HK-2 (cell line): ENCODE results near the gene AIF1L.
"Not testable (repeated sequence)": the region's sequence is repeated elsewhere in the genome, so short reads cannot be mapped to it uniquely, and the experiment has no call there.

ENCODE experiments used
- DNase-seq: peaks from one replicate; pipeline ENCODE4 v3.0.0-alpha.2; 2018; ENCODE audit not compliant: unreplicated experiment

The AIF1L gene

DNA sequence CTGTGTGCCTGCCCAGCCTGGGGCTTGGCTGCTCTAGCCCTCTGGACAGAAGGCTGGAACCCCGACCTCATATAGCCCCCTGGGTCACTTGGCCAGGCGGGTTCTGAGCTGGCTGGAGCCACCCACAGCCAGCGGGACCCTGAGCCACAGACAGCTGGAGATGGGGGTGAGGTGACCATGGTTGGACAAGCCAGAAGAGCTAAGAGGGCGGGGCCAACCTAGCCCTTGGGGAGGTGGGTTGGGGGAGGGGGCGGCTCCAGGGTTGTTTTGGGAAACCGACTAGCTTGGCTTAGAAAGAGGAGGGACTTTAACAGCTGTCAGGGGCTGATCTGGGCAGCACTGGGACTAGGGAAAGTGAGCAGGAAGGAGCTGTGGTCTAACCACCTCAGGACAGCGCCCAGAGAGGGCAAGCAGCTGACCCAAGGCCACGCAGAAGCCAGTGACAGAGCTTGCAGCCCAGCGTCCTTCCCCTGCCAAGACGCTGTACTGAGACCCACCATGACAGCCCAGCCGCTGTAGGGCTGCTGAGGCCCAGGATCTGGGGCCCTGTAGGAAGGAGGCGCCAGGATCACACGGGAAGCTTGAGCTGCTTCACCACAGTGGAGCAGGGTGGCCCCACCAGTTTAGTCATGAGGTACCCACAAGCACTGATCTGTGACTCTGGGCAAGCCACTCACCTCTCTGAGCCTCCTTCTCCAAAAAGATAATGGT lies 2.2 kb downstream of the AIF1L start:
- peak; percentile 68 for DNase-seq

DNA sequence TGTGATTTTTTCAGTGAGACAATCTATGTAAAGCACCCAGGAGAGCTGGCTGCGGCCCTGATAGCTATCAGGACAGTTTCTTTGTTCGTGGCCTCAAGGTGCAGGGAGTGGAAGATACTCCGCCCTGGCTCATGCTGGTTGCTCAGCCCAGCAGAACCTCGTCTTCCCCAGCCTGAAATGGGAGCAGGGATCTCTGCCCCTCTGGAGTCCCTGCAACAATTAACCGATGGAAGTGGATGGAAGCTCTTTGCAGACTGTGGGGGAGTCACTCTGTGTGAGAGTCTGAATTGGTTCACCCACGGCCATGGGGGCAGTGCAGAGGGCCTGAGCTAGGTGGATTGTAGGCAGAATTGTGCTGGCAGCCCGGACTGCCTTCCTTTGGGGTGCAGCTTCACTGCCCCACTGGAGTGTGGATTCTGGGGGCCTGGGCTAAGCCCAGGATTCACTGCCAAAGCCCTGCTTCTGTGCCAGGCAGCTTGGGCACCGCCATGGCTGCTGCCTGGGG lies 2.8 kb downstream of the AIF1L start:
- DNase-seq = no peak

DNA sequence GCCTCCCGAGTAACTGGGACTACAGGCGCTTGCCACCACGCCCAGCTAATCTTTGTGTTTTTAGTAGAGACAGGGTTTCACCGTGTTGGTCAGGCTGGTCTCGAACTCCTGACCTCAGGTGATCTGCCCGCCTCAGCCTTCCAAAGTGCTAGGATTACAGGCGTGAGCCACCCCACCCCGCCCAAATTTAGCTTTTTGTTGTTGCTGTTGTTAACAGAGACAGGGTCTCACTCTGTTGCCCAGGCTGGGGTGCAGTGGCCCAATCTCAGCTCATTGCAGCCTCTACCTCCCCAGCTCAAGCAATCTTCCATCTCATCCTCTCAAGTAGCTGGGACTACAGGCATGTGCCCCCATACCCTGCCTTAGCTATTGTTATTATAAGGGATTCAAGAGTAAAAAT lies 3.5 kb downstream of the AIF1L start:
- DNase-seq = not testable (repeated sequence)

DNA sequence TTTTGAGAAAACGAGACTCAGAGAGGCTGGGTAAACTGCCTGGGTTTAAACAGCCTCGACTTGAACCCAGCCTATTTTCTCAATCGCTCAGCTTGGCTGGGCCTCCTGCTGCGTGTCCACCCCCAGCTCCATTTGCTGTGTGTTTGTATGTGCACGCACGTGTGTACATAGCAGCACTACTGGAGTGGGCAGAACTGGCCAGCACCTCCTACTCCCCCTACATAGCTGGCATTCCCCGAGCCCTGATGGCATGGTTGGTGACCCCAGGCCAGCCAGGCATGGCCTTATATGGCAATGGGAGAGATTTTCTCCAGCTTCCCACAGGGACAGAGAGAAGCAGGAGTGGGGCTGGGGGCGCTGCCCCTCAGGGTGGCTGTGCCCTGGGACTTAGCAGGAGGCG lies 4.1 kb downstream of the AIF1L start:
- peak; percentile 51 for DNase-seq

DNA sequence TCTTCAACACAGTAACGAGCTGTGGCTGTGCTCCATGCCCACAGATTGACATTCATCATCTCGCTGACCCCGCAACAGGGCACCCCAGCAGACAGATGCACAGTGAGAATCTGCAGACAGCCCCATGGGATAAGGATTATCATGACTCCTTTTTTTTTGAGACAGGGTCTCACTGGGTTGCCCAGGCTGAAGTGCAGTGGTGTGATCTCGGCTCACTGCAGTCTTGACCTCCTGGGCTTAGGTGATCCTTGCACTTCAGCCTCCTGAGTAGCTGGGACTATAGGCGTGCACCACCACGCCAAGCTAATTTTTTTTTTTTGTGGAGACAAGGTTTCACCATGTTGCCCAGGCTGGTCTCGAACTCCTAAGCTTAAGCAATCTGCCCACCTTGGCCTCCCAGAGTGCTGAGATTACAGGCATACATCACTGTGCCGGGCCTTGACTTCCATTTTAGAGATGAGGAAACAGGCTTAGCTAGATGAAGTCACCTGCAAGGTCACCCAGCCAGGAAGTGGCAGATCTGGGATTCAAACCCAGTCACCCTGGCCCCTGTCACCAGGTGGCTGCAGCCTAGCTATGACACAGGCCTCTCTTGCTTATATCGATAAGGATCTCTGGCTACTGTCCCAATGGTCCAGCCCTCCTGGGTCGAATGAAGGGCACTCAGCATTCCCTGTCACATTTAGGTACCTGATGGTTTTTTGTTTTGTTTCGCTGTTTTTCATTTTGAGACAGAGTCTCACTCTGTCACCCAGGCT lies 5.1 kb downstream of the AIF1L start:
- DNase-seq = no peak

DNA sequence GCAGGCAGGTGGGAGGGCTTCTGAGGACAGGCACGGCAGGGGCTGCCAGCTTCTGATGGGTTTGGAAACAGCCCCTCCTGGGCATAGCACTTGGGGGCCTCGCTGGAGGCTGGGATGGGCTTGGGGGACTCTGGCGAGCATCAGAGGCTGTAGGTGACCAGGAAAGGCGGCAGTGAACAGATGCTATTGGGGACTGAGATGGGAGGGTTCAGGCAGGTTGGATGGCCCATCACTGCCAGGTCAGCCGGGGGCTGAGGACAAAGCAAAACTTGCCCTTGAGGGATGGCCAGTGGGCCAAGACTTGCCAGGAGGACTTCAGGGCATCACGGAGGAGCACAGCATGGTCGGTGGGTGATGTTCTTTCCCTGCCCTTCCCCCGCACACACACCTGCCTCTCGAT lies 6.7 kb downstream of the AIF1L start:
- DNase-seq = no peak

DNA sequence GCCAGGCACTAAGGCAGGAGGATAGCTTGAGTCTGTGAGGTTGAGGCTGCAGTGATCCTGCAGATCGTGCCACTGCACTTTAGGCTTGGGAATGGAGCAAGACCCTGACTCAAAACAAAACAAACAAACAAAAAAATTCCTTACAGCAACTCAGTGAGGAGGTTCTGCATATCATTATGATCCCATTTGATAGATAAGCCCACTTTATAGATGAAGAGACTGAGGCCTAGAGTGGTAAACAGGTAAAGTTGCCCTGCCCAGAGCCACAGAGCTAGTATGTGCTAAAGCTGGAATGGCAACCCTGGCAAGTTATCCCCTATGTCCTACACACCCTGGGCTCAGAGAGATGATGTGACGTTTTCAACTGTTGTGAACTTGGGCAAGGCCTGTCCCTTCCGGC lies 7.2 kb downstream of the AIF1L start:
- no peak for DNase-seq

DNA sequence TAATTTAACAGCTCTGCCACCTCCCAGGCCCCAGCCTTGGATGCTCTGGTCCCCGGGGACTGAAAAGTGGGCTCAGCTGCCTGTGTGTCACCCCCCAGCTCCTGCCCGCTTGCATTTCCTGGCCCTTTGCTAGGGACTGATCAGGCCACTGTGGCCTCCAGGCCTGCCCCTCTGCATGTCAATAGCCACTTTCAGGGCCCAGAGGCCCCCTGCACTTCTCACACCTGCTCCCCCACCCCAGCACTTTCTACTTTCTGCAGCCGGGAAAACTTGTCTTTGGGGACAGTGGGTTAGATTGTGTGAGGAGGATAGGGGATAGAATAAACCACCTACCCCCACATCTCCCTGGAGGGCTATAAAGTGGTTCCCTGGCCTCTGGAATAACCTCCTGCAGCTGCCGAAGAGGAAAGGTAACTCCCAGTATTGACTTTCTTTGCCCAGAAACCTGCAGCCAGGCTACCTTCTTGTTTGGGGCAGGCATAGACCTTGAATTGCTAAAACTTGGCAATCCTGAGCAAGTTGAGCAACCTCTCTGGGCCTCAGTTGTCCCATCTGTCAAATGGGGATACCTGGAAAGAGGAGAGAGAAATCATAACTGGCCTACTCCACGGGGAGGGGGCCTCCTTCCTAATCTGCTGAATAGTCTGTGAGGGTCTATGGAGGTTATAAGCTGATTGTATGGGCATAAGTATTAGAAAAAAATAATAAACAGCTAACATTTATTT lies 7.8 kb downstream of the AIF1L start:
- no peak for DNase-seq

DNA sequence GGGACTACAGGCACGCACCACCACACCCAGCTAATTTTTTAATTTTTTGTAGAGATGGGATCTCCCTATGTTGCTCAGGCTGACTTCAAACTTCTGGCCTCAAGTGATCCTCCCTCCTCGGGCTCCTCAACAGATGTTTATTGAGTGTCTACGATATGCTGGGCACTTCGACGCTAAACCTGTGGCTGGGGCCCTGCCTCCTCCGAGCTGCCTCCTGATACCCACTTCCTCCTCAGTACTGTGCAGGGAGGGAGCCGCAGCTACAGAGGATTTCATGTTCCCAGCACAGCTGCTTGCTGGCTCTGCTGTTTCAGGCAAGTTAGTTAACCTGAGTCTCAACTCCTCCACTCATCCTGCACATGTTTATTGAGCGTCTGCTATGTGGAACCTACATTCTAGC lies 9.6 kb downstream of the AIF1L start:
- no peak for DNase-seq

DNA sequence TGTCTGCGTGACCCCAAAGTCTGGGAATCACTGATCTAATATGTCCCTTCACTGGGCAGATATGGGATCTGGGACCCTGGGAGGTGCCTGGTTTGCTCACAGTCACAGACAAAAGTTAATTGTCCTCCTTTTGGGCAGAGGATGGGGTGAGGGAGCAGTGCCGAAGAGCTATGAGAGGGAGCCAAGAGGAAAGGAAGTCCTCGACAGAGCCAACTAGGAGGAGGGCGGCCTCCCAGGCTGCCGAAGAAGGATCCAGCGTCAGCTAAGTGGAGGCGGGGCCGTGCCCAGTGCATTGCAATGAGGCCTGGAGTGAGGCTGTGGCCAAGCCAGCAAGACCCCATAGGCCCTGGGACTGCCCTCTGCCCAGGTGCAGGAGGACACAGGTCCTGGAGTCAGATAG lies 11.4 kb downstream of the AIF1L start:
- DNase-seq = no peak

DNA sequence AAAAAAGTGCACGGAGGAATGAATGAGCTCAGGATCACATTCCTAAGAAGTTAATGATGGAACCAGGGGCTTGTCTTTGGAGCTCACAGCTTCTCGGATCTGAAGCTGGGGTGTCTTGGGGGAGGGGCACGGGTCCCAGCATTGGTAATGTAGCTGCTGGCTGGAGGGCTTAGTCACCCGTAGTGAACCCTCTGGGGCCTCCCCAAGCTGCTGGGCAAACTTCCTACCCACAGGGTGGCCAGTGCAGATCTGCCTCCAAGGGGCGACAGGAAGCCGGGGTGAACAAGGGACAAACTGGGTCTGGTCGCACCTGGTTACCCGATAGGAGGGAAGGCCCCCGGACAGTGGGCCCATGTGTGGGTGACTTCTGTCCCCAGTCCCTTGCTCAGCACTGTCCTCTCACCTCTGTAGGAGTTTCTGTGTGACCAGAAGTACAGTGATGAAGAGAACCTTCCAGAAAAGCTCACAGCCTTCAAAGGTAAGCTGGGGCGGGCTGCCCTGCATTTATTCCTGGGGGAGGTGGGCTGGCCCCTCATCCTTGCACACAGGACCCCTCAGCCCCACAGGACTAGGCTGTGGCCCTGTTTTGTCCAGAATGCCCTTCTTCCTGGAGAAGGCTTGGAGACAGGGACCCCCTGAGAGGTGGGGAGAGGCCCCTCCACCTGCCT lies 15.0 kb downstream of the AIF1L start:
- peak; percentile 96 for DNase-seq

DNA sequence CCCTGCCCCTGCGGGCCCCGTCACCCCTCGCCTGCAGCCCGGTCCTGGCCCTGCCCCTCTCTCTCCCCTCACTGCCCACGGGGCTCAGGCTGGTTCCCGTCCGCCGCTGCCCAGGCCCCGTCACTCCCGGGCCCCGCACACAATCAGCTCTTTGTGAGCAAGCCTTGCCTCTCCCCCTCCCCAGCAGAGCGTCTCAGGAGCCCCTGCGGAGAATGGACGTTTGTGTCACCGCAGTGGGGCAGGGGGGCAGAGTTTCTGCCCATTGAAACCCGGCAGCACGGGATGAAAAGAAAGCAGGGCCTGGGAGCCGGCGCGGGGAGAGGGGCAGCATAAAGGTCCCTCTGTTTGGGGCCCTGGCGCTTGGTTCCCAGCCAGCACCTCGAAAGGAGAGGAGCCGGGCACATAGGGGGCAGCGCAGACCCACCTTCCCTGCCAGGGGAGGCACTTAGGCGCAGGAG lies 15.6 kb downstream of the AIF1L start:
- no peak for DNase-seq

DNA sequence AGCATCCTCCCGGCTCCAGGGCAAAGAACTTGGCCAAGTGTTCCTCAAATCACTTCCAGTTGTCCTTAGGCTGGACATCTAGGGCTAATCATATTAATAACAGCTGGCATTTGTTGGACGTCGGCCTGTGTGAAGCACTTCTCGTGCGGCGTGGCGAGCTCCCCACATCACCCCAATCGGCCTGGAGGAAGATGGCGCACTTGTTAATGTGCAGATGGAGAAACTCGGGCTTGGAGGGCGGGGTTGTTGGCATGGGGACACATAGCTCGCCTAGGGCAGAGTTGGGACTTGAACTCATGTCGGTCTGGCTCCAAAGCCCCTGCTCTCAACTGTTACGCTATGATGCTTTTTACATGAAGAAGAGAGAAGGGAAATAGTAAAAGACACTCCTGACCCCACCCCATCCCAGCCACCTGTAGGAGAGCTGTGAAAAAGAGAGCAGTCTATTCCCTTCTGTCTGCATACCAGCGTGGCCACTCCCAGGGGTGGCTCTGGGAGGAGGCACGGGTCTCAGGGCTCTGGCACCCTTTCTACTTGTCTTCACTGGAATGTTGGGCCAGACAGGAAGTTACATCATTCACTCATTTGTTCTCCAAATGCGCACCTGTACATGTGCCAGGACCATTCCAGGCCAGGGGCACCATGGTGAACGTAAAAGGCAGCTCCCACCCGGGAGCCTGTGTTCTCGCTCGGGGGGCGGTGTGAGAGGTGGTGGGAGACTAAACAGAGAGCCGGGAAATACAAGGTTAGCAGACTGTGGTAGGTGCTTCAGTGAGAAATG lies 16.2 kb downstream of the AIF1L start:
- DNase-seq = no peak

DNA sequence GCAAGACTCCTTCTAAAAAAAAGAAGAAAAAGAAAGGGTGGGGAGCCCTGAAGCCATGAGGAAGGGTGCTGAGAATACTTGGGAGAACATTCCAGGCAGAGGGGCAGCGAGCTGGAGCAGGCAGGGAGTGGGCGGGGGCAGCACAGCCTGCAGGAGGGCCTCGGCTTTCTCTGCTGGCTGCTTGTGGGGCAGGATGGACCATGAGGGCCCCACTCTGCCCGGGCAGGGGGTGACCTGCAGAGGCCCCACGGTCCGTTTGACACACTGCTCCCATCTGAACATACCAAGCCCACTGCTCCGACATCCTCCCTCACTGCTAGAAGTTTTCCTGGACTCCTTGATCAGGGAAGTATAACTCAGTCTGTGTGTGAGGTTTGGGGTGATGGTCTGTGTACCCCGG lies 17.3 kb downstream of the AIF1L start:
- no peak for DNase-seq

DNA sequence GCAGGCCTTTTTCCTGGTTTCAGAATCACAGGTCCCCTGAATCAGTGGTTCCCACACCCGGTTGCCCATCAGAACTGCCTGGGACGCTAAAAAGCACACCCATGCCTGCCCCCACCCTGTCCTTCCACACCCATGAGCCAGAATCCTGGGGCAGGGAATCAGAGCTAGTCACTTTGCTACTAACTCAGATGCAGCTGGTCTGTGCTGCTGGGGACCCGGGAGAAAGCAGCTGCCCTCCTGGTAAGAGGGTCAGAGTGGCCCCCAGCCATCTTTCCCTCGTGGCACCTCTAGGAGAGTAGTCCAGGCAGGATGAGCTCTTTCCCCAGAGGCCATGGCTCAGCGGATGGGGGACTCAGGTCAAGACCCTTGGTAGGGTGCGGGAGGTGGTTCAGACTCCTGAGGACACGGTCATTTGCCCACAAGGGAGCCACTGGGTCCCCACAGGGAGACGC lies 17.8 kb downstream of the AIF1L start:
- no peak for DNase-seq

DNA sequence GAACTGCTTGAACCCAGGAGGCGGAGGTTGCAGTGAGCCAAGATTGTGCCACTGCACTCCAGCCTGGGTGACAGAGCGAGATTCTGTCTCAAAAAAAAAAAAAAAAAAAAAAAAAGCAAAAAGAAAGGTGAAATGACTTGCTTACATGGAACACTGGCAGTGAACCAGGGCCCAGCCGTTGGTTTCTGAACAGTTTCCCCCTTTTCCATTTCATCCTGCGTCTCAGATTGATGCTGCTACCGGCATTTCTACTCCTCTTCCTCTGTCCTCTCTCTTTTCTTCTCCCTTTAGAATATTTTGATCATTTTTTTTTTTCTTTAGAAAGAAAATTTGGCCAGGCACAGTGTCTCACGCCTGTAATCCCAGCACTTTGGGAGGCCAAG lies 19.0 kb downstream of the AIF1L start:
- DNase-seq = not testable (repeated sequence)

DNA sequence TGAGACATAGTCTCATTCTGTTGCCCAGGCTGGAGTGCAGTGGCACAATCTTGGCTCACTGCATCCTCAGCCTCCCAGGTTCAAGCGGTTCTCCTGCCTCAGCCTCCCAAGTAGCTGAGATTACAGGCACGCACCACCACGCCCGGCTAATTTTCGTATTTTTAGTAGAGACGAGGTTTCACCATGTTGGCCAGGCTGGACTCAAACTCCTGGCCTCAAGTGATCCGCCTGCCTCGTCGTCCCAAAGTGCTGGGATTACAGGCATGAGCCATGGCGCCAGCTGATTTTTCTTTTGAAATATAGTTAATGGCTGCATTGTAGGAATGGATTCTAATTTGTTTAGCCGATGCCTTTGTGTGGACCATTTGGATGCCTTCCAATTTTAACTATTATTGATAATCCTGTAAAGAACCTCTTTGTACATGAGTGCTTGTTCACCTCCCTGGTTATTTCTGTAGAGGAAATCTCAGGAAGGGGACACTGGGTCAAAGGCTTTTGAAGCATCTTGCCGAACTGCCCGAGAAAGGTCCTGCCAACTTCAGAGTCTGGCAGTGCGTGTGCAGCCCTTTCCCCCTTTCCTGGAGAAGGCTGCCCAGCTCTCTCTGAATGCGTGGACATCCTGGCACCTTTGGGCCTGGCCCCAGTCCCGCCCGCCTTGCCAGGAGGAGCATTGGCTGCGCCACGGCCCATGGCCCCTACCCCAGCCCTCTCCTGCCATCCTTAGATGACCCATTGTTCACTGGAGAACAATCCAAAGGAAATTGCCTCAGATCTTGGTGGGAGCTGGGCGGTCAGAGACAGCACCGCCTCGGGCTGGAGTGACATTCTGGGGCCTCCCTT lies 20.2 kb downstream of the AIF1L start:
- DNase-seq = no peak

DNA sequence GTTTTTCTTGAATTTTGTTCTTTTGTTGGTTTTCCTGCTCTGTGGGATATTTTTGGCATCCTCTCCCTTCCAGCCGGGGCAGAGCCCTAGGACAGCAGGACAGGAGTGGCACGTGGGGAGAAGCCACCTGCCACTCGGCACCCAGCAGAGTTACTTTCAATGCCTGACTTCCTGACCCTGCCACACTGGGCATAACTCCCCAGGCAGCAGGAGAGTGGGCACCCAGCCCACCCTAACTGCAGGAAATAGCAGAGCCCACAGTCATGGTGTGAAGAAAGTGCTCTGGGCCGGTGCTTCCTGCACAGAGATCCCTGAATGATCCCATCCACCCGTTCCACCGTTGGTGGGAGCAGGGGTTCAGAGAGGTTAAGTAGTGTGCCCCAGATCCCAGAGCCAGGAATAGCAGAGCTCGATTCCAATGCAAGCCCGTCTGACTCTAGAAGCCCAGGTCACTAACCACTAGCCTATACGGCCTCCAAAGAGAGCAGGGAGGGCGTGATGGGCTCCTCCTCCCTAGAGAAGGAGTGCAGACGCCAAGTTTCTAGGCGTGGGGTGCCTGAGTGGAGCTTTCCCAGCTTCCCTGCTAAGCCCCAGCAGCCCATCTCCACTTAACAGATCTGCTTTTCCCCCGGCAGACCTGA lies 20.9 kb downstream of the AIF1L start:
- no peak for DNase-seq

DNA sequence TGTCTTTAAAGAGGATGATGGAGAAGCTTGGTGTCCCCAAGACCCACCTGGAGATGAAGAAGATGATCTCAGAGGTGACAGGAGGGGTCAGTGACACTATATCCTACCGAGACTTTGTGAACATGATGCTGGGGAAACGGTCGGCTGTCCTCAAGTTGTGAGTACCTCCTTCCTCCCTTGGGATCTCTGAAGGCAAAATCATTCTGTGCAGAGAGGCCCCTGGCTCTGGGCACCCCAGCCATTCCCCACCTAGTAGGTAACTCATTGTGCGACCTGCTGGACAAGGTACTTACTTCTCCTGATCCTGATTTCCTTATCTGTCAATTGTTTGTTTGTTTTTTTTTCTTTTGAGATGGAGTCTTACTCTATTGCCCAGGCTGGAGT lies 21.4 kb downstream of the AIF1L start:
- DNase-seq = no peak

DNA sequence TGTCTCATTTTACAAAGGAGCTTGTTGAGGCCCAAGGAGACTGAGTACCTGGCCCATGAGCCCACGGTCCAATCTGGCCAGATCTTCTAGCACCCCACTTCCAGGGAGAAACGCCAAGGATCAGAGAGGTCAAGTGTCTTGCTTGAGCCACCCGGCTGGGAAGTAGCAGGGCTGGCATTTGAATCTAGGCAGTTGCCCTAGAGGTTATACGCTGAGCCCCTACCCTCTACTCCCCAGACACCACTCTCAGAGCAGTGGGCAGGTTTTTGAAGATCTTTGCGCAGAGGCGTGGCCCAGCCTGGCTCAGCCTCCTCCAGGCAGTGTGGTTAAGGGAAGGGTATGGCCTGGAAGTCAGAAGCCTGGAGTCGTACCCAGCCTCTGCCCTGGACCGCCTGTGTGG lies 23.3 kb downstream of the AIF1L start:
- DNase-seq = no peak
